Measurements from ENCODE around the gene RASAL3. TPM values are rescaled to one million over a fixed set of nuclear protein-coding genes. Genes with fewer than 3 reads are reported as not detected.
"Not testable (repeated sequence)": the region's sequence is repeated elsewhere in the genome, so short reads cannot be mapped to it uniquely, and the experiment has no call there.

The RASAL3 gene
- total RNA-seq, 1 experiment from 2014 or later, result 1.9 TPM

- no peaks in the 10 kb centered on the region for H3K4me1 ChIP-seq (ENCODE audit: insufficient read depth, low read length)
- peaks cover 19 to 80% of the 10 kb centered on the region in 2 experiments for H3K9me3 Mint-ChIP-seq
- H3K23me2 ChIP-seq (ENCODE audit: insufficient read length, low read depth, low read length, poor library complexity, severe bottlenecking), result no peaks in the 10 kb centered on the region
- H2AK5ac ChIP-seq (ENCODE audit: insufficient read length, low read length), result no peak overlapping the region
- H3K79me1 ChIP-seq (ENCODE audit: insufficient read depth, low read depth, low read length, poor library complexity, severe bottlenecking), result no peaks in the 10 kb centered on the region
- no peak overlapping the region for H3K14ac ChIP-seq (ENCODE audit: insufficient read depth, low read length)
- no peaks in the 10 kb centered on the region for H3K79me2 ChIP-seq (ENCODE audit: insufficient read depth, low read length)
- DNase-seq, result no peak
- no peak overlapping the region for H2BK15ac ChIP-seq (ENCODE audit: low read depth, low read length)
- no peak overlapping the region for H2BK120ac ChIP-seq (ENCODE audit: low read depth, low read length, poor library complexity, severe bottlenecking)
- no peak overlapping the region for H3T11ph ChIP-seq (ENCODE audit: low read length)
- H4K91ac ChIP-seq (ENCODE audit: insufficient read length, low read depth, low read length), result no peak overlapping the region
- H2AFZ ChIP-seq (ENCODE audit: low read length), result no peak overlapping the region
- no peaks in the 10 kb centered on the region for H4K20me1 ChIP-seq (ENCODE audit: control insufficient read depth, insufficient read depth, insufficient read length)
- no peaks in the 10 kb centered on the region for H3K4me1 Mint-ChIP-seq
- no peak for TF ChIP-seq CTCF (conservative IDR thresholded peaks at IDR 0.05)
- no peak overlapping the region for H4K5ac ChIP-seq (ENCODE audit: insufficient read length, low read depth, low read length)
- no peak overlapping the region for H2BK12ac ChIP-seq (ENCODE audit: insufficient read length, low read depth, low read length)
- no peak overlapping the region for H3K4me2 ChIP-seq (ENCODE audit: insufficient read depth, insufficient read length, low read length)
- no peak overlapping the region for H3K23ac ChIP-seq (ENCODE audit: insufficient read length, low read depth, low read length)
- no peak overlapping the region for H3K56ac ChIP-seq (ENCODE audit: insufficient read length, low read depth, low read length)
- H3K4ac ChIP-seq (ENCODE audit: low read depth, low read length), result no peak overlapping the region
- no peak overlapping the region for H3K18ac ChIP-seq (ENCODE audit: insufficient read length, low read depth, low read length)
- H3K27me3 ChIP-seq (ENCODE audit: insufficient read depth, low read length), result no peaks in the 10 kb centered on the region
- no peak overlapping the region for H2BK20ac ChIP-seq (ENCODE audit: low read depth, low read length, poor library complexity, severe bottlenecking)
- H3K27ac ChIP-seq (ENCODE audit: insufficient read length, low read depth, low read length), result no peak overlapping the region
- no CpG with 5 or more reads among the region's 4 CpGs for WGBS (ENCODE audit: extremely low coverage, insufficient read length, low lambda C conversion rate)
- peaks cover 21% of the 10 kb centered on the region for H3K27me3 Mint-ChIP-seq (ENCODE audit: low read depth)
- peaks cover 10% of the 10 kb centered on the region for H3K9me3 ChIP-seq (ENCODE audit: control insufficient read depth, low read depth, low read length)
- H3K4me3 Mint-ChIP-seq, result no peak overlapping the region
- H3K27ac Mint-ChIP-seq, result no peak overlapping the region
- no peak overlapping the region for H3K9ac ChIP-seq (ENCODE audit: extremely low read depth, insufficient read length, low read length)
- no peak overlapping the region for H4K8ac ChIP-seq (replicated peaks; ENCODE audit: insufficient read length, low read depth, low read length)
- H2BK5ac ChIP-seq (ENCODE audit: insufficient read length, low read length), result no peak overlapping the region
- peaks cover 1 to 15% (median 9%) of the 10 kb centered on the region in 3 experiments; a peak in 4 of 7 replicates for H3K36me3 Mint-ChIP-seq (ENCODE audit: insufficient read depth in 1 of 3, low read depth in 3 of 3)
Measured at GRCh38 chr19:15475169-15475568, 10.8 kb upstream of the RASAL3 start.

- not testable (repeated sequence) for H2BK5ac ChIP-seq (ENCODE audit: insufficient read length, low read length); H3K4me1 ChIP-seq (ENCODE audit: insufficient read depth, low read length); H3K23ac ChIP-seq (ENCODE audit: insufficient read length, low read depth, low read length); H2BK20ac ChIP-seq (ENCODE audit: low read depth, low read length, poor library complexity, severe bottlenecking); H3K14ac ChIP-seq (ENCODE audit: insufficient read depth, low read length); H3K79me2 ChIP-seq (ENCODE audit: insufficient read depth, low read length); H4K91ac ChIP-seq (ENCODE audit: insufficient read length, low read depth, low read length); H4K20me1 ChIP-seq (ENCODE audit: control insufficient read depth, insufficient read depth, insufficient read length); H3K4me1 Mint-ChIP-seq; H2BK12ac ChIP-seq (ENCODE audit: insufficient read length, low read depth, low read length); H3K27ac ChIP-seq (ENCODE audit: insufficient read length, low read depth, low read length); H3K27ac Mint-ChIP-seq; H2BK15ac ChIP-seq (ENCODE audit: low read depth, low read length); H3K56ac ChIP-seq (ENCODE audit: insufficient read length, low read depth, low read length); H3K9me3 ChIP-seq (ENCODE audit: control insufficient read depth, low read depth, low read length); H2BK120ac ChIP-seq (ENCODE audit: low read depth, low read length, poor library complexity, severe bottlenecking); H3K79me1 ChIP-seq (ENCODE audit: insufficient read depth, low read depth, low read length, poor library complexity, severe bottlenecking); H4K8ac ChIP-seq (replicated peaks; ENCODE audit: insufficient read length, low read depth, low read length); H3K9ac ChIP-seq (ENCODE audit: extremely low read depth, insufficient read length, low read length); DNase-seq; H3K27me3 ChIP-seq (ENCODE audit: insufficient read depth, low read length); H3K4me3 Mint-ChIP-seq; H4K5ac ChIP-seq (ENCODE audit: insufficient read length, low read depth, low read length); H3K23me2 ChIP-seq (ENCODE audit: insufficient read length, low read depth, low read length, poor library complexity, severe bottlenecking); H2AK5ac ChIP-seq (ENCODE audit: insufficient read length, low read length); H3K4me2 ChIP-seq (ENCODE audit: insufficient read depth, insufficient read length, low read length); H3K4ac ChIP-seq (ENCODE audit: low read depth, low read length); H3T11ph ChIP-seq (ENCODE audit: low read length); H2AFZ ChIP-seq (ENCODE audit: low read length); H3K18ac ChIP-seq (ENCODE audit: insufficient read length, low read depth, low read length)
- H3K27me3 Mint-ChIP-seq (ENCODE audit: low read depth), result peaks cover 33% of the 10 kb centered on the region
- no CpG with 5 or more reads among the region's 4 CpGs for WGBS (ENCODE audit: extremely low coverage, insufficient read length, low lambda C conversion rate)
- H3K9me3 Mint-ChIP-seq, result peaks cover 17 to 73% of the 10 kb centered on the region in 2 experiments
- peaks cover 1 to 11% (median 6%) of the 10 kb centered on the region in 3 experiments; a peak in 4 of 7 replicates for H3K36me3 Mint-ChIP-seq (ENCODE audit: insufficient read depth in 1 of 3, low read depth in 3 of 3)
Measured at GRCh38 chr19:15473821-15474220, 9.5 kb upstream of the RASAL3 start.
